Testis (tissue), 2 donors: ENCODE measurements around the gene TRIOBP.

Source experiments
- CTCF ChIP-seq, 3 experiments: fragments of 450-650 bp in 2 of 3; fragments of 200-600 bp in 1 of 3; sonication (generic) in 1 of 3; IDR thresholded peaks; one replicate each; pipeline ENCODE4 v1.5.1; 2016 to 2019; ENCODE audit warnings: antibody characterized with exemption in 3 of 3, mild to moderate bottlenecking in 2 of 3, moderate library complexity in 1 of 3
- POLR2A ChIP-seq: fragments of 450-650 bp; IDR thresholded peaks from one replicate; pipeline ENCODE4 v1.6.1; 2017; ENCODE audit warnings: antibody characterized with exemption, mild to moderate bottlenecking, moderate library complexity

GRCh38 chr22:37747080-37747714, 50.3 kb downstream of the TRIOBP start:
- no peak for TF ChIP-seq CTCF (IDR thresholded peaks at IDR 0.05)
- no peak for TF ChIP-seq POLR2A
